ENCODE data around the gene C1QTNF1.

Gene C1QTNF1

DNA sequence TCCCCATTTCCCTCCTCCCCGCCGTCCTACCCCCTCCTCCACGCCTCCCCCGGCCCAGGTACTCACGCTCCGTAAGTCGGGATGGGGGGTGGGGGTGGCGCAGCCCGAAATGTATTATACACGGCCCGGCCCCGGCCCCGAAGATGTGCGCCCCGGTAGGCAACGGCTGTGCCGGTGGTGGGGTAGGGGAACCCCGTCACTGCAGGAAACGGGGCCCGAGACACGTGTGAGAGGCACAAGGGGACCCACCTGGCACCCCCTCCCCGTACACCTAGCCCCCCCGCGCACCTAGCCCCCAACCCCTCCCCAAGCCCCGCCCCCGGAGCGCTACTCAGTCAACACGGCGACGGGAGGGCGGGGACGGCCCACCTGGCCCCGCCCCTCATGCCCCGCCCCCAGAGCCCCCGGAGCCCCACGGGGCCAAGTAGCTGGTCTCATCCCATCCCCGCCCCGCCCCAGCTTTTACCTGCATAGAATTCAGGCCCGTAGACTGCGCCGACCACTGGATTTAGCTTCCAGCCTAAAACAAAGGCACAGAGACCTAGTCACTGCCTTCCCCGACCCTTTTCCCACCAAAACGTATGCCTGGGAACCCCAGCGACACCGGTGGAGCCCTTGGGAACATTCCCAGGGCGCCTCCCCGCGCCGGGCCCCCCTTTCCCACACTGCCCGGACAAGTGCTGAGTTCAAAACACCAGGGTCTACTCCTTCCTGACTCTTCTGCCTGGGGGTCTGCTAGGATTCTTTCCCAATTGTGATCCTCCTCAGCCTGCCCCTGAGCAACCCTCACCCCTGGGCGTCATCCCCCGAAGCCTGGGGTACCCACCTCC lies 73.5 kb downstream of the C1QTNF1 start:
- DNase-seq: no peak

DNA sequence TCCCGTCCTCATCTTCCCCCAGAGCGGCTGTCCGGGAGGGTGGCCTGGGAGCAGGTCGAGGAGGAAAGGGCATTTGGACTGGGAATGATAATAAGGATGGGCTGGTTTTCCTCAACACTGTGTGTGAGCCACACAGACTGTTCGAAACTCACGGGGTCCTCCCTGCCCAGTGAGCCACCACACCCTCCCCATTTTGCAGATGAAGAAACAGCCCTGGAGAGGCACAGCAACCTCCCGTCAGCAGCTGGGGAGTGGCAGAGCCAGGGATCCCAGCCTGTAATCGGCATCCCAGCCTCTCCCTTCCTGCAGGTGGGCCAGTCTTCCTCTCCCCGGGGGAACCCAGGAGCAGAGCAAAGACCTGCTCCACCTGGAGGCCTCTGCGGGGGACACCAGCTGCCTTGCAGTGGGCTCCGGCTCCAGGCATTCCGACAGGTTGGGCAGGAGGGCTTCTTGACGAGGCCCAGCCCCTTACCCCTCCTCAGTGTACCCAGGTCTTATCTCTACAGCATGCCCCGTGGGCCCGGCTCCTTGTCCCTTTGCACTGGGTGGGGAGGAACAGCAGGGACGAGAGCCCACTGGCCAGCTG lies 74.4 kb downstream of the C1QTNF1 start:
- DNase-seq: no peak

All from NCI-H345 (cell line).